ENCODE data around the gene CDT1. TPM values are rescaled to one million over a fixed set of nuclear protein-coding genes. Genes with fewer than 3 reads are reported as not detected.

Gene CDT1
- total RNA-seq, 2 donors from 2014 or later, result 0.71 TPM; not detected in 1

DNA sequence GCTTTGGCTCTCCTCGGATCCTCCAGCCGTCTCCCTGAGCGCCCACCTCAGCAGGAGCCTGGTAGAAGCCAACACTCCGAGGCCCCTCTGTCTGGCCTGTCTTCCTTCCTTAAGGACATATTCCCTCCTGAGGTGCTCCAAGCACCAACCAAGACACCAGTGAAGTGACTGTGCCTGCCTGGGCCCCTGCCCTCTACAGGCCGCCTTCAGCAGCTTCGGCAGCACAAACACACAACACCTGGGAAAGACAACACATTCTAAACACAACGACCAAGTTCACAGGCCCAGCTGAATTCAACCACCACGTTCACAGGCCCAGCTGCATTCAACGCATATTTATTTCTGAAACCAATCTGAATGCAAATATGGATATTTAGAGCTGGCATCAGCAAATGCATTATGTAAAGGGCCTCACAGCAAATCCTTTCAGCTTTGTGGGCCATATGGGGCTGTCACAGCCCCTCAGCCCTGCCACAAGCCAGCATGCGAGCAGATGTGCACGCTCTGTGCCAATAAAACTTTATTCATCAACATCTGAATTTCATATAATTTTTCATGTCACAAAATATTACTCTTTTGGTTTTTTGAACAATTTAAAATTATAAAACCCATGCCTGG is 40.9 kb downstream of the CDT1 start:
- TF ChIP-seq, protein P1, sequence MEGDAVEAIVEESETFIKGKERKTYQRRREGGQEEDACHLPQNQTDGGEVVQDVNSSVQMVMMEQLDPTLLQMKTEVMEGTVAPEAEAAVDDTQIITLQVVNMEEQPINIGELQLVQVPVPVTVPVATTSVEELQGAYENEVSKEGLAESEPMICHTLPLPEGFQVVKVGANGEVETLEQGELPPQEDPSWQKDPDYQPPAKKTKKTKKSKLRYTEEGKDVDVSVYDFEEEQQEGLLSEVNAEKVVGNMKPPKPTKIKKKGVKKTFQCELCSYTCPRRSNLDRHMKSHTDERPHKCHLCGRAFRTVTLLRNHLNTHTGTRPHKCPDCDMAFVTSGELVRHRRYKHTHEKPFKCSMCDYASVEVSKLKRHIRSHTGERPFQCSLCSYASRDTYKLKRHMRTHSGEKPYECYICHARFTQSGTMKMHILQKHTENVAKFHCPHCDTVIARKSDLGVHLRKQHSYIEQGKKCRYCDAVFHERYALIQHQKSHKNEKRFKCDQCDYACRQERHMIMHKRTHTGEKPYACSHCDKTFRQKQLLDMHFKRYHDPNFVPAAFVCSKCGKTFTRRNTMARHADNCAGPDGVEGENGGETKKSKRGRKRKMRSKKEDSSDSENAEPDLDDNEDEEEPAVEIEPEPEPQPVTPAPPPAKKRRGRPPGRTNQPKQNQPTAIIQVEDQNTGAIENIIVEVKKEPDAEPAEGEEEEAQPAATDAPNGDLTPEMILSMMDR (IDR thresholded peaks at IDR 0.05), result no peak
- Histone ChIP-seq H3K4me3 (no peak overlapping the region), H3K36me3 (peaks cover 11% of the 10 kb centered on the region), H3K27me3 (replicated peaks; ENCODE audit: insufficient read depth) (no peaks in the 10 kb centered on the region), H3K27ac (no peak overlapping the region), H3K4me1 (ENCODE audit: control insufficient read depth in 1 of 2, low read depth in 2 of 2) (no peaks in the 10 kb centered on the region), H3K9me3 (no peaks in the 10 kb centered on the region)
- ATAC-seq (ENCODE audit: insufficient number of reproducible peaks, low FRiP score, low read depth) (no peak), DNase-seq (ENCODE audit: low spot score) (no peak)

DNA sequence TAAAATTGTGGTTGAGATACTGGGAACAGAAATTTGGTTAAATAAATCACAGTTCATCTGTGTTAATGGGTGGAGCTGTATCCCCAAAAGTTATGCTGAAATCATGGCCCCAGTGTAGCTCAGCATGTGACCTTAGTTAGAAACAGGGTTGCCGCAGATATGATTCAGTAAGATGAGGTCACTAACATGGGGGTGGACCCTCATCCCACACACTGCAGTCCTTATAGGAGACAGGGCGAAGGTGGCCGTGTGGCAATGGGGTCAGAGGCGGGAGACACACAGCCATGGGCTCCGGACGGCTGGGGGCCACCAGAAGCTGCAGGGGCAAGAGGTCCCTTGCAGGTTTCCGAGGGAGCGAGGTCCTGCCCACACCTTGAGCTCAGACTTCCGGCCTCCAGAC is 42.5 kb downstream of the CDT1 start:
- no peak overlapping the region for H3K27ac ChIP-seq
- H3K4me3 ChIP-seq, result no peak overlapping the region
- no peaks in the 10 kb centered on the region for H3K9me3 ChIP-seq
- DNase-seq (ENCODE audit: low spot score) (no peak), ATAC-seq (ENCODE audit: insufficient number of reproducible peaks, low FRiP score, low read depth) (no peak)
- H3K27me3 ChIP-seq (replicated peaks; ENCODE audit: insufficient read depth), result no peaks in the 10 kb centered on the region
- H3K4me1 ChIP-seq (ENCODE audit: control insufficient read depth in 1 of 2, low read depth in 2 of 2), result no peaks in the 10 kb centered on the region
- no peaks in the 10 kb centered on the region for H3K36me3 ChIP-seq
- TF ChIP-seq, protein P1 (IDR thresholded peaks at IDR 0.05), result no peak

DNA sequence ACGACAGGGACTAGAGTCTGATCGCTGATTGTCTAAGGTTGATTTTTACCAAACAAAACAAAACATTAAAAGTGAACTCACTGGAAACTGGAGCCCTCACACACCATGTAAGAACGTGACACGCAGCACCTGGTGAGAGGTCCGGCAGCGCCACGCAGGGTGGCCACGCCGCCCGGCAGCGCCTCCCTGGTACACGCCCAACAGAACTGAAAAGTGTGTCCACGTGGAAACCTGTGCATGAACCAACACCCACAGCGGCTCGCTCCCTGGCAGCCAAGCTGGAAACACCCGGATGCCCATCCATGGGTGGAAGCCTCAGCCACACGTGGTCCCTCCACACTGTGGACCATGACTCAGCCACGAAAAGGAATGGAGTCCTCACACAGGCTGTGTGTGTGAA is 44.1 kb downstream of the CDT1 start:
- no peak for ATAC-seq (ENCODE audit: insufficient number of reproducible peaks, low FRiP score, low read depth)
- no peak for DNase-seq (ENCODE audit: low spot score)
- no peaks in the 10 kb centered on the region for H3K27me3 ChIP-seq (replicated peaks; ENCODE audit: insufficient read depth)
- H3K4me1 ChIP-seq (ENCODE audit: control insufficient read depth in 1 of 2, low read depth in 2 of 2), result no peaks in the 10 kb centered on the region
- no peak overlapping the region for H3K4me3 ChIP-seq
- TF ChIP-seq, protein P1 (IDR thresholded peaks at IDR 0.05), result no peak
- H3K36me3 ChIP-seq, result no peaks in the 10 kb centered on the region
- no peak overlapping the region for H3K27ac ChIP-seq
- no peaks in the 10 kb centered on the region for H3K9me3 ChIP-seq

DNA sequence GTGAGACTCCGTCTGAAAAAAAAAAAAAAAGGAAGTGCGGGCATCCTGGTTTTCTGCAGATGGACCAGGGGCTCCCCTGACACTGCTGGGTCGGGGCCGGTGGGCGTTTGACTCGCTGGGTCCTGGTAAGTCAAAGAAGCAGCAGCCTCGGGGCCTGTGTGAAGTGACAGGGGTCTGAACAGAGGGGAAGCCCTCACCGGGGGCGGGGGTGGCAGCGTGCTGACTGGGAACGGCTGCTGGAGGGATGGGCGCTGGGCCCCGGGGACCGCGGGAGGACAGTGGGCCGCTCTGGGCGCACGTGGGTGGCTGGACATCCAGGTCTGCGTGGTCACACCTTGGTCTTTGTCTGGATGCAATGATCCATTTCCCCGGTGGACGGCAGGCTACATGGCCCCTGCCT is 45.0 kb downstream of the CDT1 start:
- H3K36me3 ChIP-seq, result no peaks in the 10 kb centered on the region
- H3K4me3 ChIP-seq, result no peak overlapping the region
- ATAC-seq (ENCODE audit: insufficient number of reproducible peaks, low FRiP score, low read depth) (no peak), DNase-seq (ENCODE audit: low spot score) (no peak)
- TF ChIP-seq, protein P1 (IDR thresholded peaks at IDR 0.05), result no peak
- no peaks in the 10 kb centered on the region for H3K4me1 ChIP-seq (ENCODE audit: control insufficient read depth in 1 of 2, low read depth in 2 of 2)
- H3K27ac ChIP-seq, result no peak overlapping the region
- no peaks in the 10 kb centered on the region for H3K27me3 ChIP-seq (replicated peaks; ENCODE audit: insufficient read depth)
- H3K9me3 ChIP-seq, result no peaks in the 10 kb centered on the region

DNA sequence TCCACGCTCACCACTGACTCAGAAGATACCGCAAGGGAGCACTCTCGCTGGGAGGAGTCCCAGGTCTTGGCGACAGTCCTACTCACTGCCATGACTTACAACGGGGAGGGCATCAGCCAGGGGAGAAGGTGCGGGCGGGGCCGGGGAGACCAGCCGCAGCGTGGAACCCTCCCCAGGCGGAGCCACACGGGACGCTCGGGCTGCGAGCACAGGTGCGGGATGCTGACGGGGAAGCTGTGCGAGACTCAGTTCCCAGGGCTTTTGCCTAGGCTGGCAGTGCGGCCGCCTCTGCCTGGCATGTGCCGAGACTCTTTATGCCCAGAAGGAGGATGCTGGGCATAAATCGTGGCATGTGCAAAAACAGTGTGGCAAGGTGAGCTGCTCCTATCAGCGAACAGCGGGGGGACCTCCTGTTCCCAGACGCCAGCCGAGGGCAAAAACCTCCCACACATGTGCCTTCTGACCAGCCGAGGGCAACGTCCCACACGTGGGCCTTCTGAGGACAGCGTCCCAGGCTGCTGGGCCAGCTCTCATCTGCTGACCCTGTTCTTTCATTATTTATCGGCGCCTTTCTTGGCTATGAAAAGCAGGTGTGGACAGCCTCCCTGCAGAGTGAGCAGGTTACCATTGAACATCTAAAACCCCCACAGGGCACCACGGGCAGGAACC is 47.1 kb downstream of the CDT1 start:
- H3K4me3 ChIP-seq, result no peak overlapping the region
- no peak for ATAC-seq (ENCODE audit: insufficient number of reproducible peaks, low FRiP score, low read depth)
- H3K27ac ChIP-seq, result no peak overlapping the region
- no peaks in the 10 kb centered on the region for H3K27me3 ChIP-seq (replicated peaks; ENCODE audit: insufficient read depth)
- DNase-seq (ENCODE audit: low spot score), result no peak
- peaks cover 6 to 7% of the 10 kb centered on the region in 2 donors for H3K4me1 ChIP-seq (ENCODE audit: control insufficient read depth in 1 of 2, low read depth in 2 of 2)
- H3K36me3 ChIP-seq, result no peaks in the 10 kb centered on the region
- no peaks in the 10 kb centered on the region for H3K9me3 ChIP-seq
- TF ChIP-seq, protein P1 (IDR thresholded peaks at IDR 0.05), result no peak

All from thoracic aorta (tissue), 2 donors.